ENCODE results near the gene PAX8.

DNA sequence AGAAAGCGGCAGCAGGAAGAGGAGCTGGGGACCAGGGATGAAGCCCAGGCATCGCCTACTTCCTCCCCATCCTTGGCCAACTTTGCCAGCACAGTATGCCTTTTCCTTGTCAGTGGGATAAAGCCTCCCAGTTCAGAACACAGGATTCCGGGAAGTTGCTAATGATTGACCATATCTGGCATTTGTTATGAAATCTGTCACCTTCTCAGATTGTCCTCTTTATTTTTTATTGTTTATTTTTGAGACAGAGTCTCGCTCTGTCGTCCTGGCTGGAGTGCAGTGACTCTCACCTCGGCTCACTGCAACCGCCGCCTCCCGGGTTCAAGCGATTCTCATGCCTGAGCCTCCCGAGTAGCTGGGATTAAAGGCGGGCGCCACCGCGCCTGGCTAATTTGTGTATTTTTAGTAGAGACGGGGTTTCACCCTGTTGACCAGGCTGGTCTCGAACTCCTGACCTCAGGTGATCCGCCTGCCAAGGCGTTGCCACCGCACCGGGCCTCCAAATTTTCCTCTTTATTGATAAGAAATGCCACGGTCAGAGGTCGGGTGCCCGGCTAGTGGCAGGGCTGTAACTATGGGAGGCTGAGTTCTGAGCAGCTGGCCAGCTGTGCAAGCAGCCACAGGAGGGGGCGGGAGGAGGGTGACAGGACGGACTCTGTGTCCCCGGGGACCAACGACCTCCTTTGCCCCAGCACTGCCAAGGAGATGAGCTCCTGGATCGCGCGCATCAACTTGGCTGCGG lies 80.5 kb downstream of the PAX8 start:
- TF ChIP-seq, protein P1, sequence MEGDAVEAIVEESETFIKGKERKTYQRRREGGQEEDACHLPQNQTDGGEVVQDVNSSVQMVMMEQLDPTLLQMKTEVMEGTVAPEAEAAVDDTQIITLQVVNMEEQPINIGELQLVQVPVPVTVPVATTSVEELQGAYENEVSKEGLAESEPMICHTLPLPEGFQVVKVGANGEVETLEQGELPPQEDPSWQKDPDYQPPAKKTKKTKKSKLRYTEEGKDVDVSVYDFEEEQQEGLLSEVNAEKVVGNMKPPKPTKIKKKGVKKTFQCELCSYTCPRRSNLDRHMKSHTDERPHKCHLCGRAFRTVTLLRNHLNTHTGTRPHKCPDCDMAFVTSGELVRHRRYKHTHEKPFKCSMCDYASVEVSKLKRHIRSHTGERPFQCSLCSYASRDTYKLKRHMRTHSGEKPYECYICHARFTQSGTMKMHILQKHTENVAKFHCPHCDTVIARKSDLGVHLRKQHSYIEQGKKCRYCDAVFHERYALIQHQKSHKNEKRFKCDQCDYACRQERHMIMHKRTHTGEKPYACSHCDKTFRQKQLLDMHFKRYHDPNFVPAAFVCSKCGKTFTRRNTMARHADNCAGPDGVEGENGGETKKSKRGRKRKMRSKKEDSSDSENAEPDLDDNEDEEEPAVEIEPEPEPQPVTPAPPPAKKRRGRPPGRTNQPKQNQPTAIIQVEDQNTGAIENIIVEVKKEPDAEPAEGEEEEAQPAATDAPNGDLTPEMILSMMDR (IDR thresholded peaks at IDR 0.05), result no peak
- TF ChIP-seq POLR2A (IDR thresholded peaks at IDR 0.05), result no peak

All from heart left ventricle (tissue), 13 donors.